ENCODE results near the gene REG4.
A peak's percentile ranks its signal among the peaks of the same experiment; 100 is the strongest.
"Not testable (repeated sequence)": the region's sequence is repeated elsewhere in the genome, so short reads cannot be mapped to it uniquely, and the experiment has no call there.

Gene REG4

DNA sequence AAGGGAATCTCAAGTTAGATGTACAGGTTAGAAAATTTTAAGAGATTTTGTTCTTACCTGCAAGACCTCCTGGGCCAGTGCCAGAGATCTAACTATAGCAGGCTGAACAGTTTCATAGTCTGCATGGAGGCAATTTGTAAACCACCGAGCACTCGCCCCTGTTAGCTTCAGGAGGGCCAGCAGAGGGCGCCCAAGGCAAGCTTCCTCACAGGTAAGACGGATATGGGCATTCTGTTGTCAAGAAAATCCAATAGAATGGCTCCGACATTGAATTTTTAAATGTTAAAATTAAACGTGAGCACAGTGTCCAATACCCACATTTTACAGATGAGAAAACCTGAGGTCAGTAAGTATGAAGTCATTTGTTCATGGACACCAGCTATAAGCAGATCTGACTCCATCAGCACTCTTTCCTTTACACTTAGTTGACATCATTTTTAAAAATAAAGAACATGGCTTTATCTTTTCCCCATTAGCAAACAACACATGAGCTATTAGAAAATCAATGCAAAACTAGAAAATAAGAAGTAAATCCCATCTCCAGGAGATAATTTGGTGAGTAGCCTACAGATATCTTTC is 2.2 kb downstream of the REG4 start:
- FAIRE-seq (peak; percentile 78), DNase-seq (ENCODE audit: insufficient read length, low spot score) (peak; percentile 40)

DNA sequence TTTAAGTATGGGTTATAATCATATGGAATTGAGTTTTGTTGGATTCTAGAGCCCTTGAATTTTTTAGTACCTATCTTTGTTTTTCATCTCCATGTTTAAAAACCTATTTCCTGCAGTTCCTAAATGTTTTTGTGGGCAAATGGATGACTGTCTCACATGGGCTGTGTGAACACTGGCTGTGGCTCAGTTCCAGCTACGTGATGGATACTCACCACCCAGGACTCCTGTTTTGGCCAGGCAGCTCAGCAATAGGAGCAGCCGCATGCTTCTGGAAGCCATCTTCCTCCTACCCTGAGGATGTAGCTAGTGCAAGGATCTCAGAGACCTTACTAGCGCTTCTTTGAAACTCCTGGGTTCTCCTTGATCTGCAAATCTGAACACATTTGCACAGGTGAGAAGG is 2.8 kb downstream of the REG4 start:
- DNase-seq (ENCODE audit: insufficient read length, low spot score) (no peak), FAIRE-seq (no peak)

DNA sequence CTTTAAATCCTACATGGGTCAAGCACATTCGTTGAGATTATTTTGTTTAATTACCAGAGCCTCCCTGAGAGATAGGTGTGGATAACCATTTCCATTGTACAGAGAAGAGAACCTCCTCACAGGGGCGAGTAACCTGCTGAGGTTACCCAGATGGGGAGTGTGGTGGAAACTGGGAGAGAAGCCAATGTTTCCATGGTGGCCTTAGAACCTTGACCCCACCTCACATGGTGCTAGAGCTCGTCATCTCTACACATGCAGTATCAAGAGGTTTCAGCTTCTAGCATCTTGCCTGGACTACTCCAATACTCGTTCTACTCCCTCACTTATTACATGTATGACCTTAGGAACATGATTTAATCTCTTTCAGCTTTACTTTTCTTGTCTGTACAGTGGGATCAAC is 4.8 kb downstream of the REG4 start:
- FAIRE-seq = no peak
- no peak for DNase-seq (ENCODE audit: insufficient read length, low spot score)

DNA sequence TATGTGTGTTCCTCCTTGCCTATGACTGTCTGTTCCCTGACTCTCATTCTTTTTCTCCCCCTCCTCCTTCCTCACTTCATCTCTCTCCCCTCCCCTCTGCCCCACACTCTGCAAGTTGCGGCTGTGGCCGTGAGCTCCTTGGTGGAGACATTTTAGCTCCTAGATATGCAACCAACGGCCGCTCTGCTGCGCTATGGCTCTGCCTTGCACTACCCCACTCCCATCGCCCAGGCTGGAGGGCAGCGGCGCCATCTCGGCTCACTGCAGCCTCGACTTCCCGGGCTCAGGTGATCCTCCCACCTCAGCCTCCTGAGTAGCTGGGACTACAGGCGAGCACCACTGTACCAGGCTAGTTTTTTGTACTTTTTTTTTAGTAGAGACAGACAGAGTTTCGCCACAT is 5.5 kb downstream of the REG4 start:
- FAIRE-seq (no peak), DNase-seq (ENCODE audit: insufficient read length, low spot score) (no peak)

- DNase-seq (ENCODE audit: insufficient read length, low spot score) = no peak
- no peak for FAIRE-seq
These were observed 6.0 kb downstream of the REG4 start for GRCh38 chr1:119805247-119805646.

DNA sequence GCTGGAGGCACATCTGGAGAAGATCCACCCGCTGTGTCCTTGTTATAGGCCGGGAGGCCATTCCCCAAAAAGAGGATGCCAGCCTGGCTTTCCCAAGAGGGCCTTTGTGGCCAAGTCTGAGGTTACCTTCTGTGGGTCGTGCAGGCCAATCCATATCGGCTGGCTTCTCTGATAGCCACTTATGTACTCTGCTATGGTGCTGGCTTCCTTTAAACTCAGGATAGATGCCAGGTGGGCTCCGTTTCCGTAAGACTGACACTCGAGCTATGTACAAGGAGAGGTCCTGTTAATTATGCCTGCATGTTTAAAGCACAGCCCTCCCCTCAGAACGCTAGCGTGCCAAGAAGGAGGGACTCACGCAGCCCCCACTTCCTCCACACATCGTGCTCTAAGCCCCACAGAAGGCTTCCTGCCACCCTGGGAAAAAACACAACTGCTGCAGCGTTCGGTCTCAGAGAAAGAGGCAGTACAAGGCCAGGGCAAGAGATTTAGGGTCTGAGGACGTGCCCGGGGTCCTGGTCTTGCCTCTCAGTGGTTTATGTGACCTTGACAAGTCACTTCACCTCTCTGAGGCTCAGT is 11.6 kb downstream of the REG4 start:
- DNase-seq (ENCODE audit: insufficient read length, low spot score) = no peak
- FAIRE-seq = no peak

GRCh38 chr1:119799003-119799402 is 12.3 kb downstream of the REG4 start:
- FAIRE-seq = no peak
- DNase-seq (ENCODE audit: insufficient read length, low spot score) = no peak

DNA sequence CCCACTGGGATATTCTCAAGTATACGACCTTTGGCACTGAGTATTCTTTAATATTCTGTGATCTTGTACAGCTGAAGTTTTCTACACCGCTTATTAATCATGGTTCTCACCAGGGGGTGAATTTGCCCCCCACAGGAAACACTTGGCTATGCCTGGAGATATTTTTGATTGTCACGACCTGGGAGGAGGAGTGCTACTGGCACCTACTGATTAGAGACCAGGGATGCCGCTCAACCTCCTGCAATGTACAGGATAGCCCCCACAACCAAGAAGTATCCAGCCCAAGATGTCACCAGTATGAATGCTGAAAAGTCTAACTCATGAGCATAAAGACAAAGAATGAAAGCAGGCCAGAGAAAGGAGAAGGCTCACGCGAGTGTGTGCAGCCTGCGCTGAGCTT is 13.7 kb downstream of the REG4 start:
- FAIRE-seq = no peak
- no peak for DNase-seq (ENCODE audit: insufficient read length, low spot score)

DNA sequence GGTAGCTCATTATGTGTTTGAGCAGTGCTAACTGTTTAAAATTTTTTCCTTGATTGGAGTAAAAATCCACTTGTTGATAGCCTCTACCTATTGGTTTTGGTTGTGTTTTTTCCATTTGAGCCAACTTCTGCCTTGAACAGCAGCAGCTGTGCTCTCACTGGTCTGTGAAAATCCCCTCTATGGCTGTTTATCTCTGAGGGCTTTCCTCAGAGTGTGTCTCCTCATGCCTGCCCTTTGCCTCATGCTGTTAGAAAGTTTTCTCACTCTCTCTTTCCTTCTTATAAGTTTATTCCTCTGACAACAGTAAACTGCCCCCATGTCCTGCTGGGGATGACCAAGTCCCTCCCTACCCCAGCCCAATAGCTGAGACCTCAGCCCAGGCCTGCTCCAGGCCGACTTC is 14.1 kb downstream of the REG4 start:
- FAIRE-seq (no peak), DNase-seq (ENCODE audit: insufficient read length, low spot score) (no peak)

GRCh38 chr1:119795261-119796200 is 15.7 kb downstream of the REG4 start:
- no peak for DNase-seq (ENCODE audit: insufficient read length, low spot score)
- no peak for FAIRE-seq

DNA sequence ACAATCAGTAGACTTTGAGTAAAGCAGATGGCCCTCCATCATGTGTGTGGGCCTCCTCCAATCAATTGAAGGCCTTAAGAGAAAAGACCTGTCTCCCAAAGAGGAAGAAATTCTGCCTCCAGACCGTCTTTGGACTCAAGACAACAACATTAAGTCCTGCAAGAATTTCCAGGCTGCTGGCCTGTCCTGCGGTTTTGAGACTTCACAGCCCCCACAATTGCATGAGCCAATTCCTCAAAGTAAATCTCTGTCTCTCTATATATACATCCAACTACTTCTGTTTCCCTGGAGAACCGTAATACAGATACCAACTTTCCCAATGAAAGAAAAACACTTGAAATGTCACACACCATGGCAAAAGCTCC is 16.4 kb downstream of the REG4 start:
- DNase-seq (ENCODE audit: insufficient read length, low spot score) = no peak
- no peak for FAIRE-seq

DNA sequence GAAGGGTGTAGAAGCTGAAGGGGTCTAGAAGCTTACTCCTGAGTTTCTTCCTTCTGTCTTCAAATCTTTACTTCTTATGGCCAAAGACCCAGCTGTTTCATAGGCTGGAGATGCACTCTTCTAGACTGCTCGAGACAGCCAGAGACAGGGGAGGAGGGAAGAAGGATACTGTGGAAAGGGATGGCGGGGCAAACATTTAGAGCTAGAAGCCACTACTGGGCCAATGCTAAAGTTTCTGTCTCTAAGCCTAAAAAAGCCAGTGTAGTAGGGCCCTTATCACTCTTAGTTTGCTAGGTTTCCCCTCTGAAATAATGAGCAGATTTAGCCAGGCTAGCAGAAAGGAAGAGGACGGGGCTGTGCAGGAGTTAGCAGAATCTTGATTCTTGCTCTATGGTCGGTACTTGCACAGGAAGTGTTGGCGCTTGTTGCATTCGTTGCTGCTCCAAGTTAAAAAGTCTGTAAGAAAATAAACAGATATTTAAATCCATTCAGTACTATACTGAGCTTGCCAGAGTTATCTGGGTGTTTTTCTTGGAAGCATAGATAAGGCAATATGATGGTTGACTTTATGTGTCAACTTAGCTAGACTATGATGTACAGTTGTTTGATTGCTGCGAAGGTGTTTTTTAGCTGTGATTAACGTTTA is 16.9 kb downstream of the REG4 start:
- no peak for DNase-seq (ENCODE audit: insufficient read length, low spot score)
- FAIRE-seq = no peak

DNA sequence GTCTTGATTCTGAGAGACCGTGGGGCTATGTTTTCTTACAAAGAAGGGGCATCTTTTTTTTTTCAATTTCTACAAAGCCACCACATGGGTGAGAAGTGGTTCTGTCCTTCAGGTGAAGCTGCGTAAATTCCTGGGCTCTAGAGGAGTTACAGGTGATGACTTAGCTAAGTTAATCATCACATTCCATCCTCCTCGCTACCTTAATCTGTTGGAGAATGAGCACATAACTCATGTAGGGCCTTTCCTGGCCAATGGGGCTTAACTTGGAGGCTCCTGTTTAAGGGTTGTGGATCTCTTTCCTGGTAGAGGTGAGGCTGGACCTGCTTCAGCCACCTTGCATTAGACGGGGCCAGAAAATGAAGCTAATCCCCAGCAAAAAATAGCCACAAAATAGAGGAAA is 19.9 kb downstream of the REG4 start:
- DNase-seq (ENCODE audit: insufficient read length, low spot score) = no peak
- no peak for FAIRE-seq

- DNase-seq (ENCODE audit: insufficient read length, low spot score) (no peak), FAIRE-seq (no peak)
These were observed 20.6 kb downstream of the REG4 start for GRCh38 chr1:119790451-119791198.

- DNase-seq (ENCODE audit: insufficient read length, low spot score) (no peak), FAIRE-seq (no peak)
These were observed 23.5 kb downstream of the REG4 start for GRCh38 chr1:119787776-119788175.

- not testable (repeated sequence) for FAIRE-seq
These were observed 24.7 kb downstream of the REG4 start for GRCh38 chr1:119786473-119787050.

GRCh38 chr1:119786046-119786445 is 25.2 kb downstream of the REG4 start:
- not testable (repeated sequence) for DNase-seq (ENCODE audit: insufficient read length, low spot score); FAIRE-seq

More at GRCh38 chr1:119786473-119787050, 24.7 kb downstream of the REG4 start:
- DNase-seq (ENCODE audit: insufficient read length, low spot score) = not testable (repeated sequence)

DNA sequence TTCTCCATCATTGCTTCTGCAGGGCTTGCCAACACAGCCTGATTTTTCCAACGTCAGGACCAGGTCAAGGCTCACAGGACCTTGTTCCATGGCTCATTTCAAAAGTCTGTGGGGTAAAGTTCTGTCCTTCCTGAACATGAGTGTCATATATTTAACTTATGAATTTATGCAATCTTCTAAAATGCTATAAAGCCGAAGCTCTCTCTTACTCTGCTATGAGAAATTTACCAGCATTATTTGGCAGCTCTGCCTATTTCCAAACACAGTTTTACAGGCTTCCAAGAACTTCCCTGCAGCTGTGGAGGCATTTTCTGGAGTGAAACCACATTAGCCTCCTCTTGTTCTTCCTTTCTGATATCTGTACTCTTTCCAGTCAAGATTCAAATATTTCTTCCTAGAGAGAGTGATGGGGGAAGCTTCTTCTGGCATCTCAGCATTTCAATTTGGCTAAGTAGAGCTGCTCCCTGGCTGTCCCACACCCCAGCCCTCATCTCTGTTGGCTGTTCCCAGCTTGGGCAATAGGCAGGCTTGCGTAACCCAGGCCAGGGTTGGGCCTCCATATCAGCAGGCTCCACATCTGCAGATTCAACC is 27.0 kb downstream of the REG4 start:
- FAIRE-seq (no peak), DNase-seq (ENCODE audit: insufficient read length, low spot score) (no peak)

- DNase-seq (ENCODE audit: insufficient read length, low spot score) (no peak), FAIRE-seq (no peak)
These were observed 27.7 kb downstream of the REG4 start for GRCh38 chr1:119783354-119784185.

Data from GM19239 (cell line).